IPS-NIHi7 (cell line): ENCODE results near the gene LTB4R2.
A peak's percentile ranks its signal among the peaks of the same experiment; 100 is the strongest.

ENCODE experiments used
- DNase-seq: peaks from one replicate; pipeline ENCODE4 v3.0.0; 2012; ENCODE audit warnings: mixed read lengths; ENCODE audit errors: extremely low spot score

LTB4R2 gene

GRCh38 chr14:24277606-24278321, 32.2 kb upstream of the LTB4R2 start:
- DNase-seq = no peak

- DNase-seq = no peak
These were observed 31.5 kb upstream of the LTB4R2 start for GRCh38 chr14:24278424-24278823.

GRCh38 chr14:24279301-24280186, 30.4 kb upstream of the LTB4R2 start:
- no peak for DNase-seq

- DNase-seq = no peak
These were observed 29.0 kb upstream of the LTB4R2 start for GRCh38 chr14:24280797-24281460.

- DNase-seq = no peak
These were observed 28.3 kb upstream of the LTB4R2 start for GRCh38 chr14:24281636-24282035.

- no peak for DNase-seq
These were observed 27.2 kb upstream of the LTB4R2 start for GRCh38 chr14:24282736-24283135.

GRCh38 chr14:24283796-24284460, 26.0 kb upstream of the LTB4R2 start:
- DNase-seq = no peak

GRCh38 chr14:24284501-24285035, 25.4 kb upstream of the LTB4R2 start:
- no peak for DNase-seq

GRCh38 chr14:24285351-24285750, 24.6 kb upstream of the LTB4R2 start:
- no peak for DNase-seq

GRCh38 chr14:24286996-24287395, 22.9 kb upstream of the LTB4R2 start:
- DNase-seq = no peak

GRCh38 chr14:24289649-24290280, 20.2 kb upstream of the LTB4R2 start:
- DNase-seq = no peak

GRCh38 chr14:24290746-24291145, 19.2 kb upstream of the LTB4R2 start:
- DNase-seq = no peak

- no peak for DNase-seq
These were observed 18.4 kb upstream of the LTB4R2 start for GRCh38 chr14:24291446-24292117.

GRCh38 chr14:24292118-24292807, 17.7 kb upstream of the LTB4R2 start:
- no peak for DNase-seq

- no peak for DNase-seq
These were observed 16.4 kb upstream of the LTB4R2 start for GRCh38 chr14:24293525-24293924.

GRCh38 chr14:24296341-24297157, 13.4 kb upstream of the LTB4R2 start:
- DNase-seq = peak; percentile 84

GRCh38 chr14:24297190-24297964, 12.6 kb upstream of the LTB4R2 start:
- peak; percentile 41 for DNase-seq

- DNase-seq = no peak
These were observed 11.1 kb upstream of the LTB4R2 start for GRCh38 chr14:24298892-24299254.
